Testis (tissue), 2 donors: ENCODE data around the gene LRRC4C.

Source experiments
- POLR2A ChIP-seq: fragments of 450-650 bp; IDR thresholded peaks from one replicate; pipeline ENCODE4 v1.6.1; 2017; ENCODE audit warnings: antibody characterized with exemption, mild to moderate bottlenecking, moderate library complexity
- TF ChIP-seq, protein P1 (sequence below), 3 experiments: fragments of 450-650 bp in 2 of 3; fragments of 200-600 bp in 1 of 3; sonication (generic) in 1 of 3; IDR thresholded peaks; one replicate each; pipeline ENCODE4 v1.5.1; 2016 to 2019; ENCODE audit warnings: antibody characterized with exemption in 3 of 3, mild to moderate bottlenecking in 2 of 3, moderate library complexity in 1 of 3

DNA sequence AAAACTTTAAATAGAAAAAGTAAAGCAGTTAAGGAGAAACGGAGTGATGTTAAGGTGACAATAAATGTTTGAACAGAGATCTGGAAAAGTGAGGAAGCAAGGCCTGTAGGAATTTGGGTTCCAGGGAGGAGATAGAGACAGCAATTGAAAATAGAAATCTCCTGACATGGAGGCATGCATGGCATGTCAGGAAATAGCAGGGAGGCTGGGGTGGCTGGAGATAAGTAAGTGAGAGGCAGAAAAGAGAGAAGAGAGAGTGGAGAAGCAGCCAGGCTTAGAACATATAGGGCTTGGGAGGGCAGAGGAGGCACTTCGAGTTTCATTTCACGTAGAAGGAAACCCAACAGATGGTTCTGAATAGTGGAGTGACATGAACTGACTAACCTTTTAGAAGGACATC lies 185.5 kb downstream of the LRRC4C start:
- TF ChIP-seq, protein P1, sequence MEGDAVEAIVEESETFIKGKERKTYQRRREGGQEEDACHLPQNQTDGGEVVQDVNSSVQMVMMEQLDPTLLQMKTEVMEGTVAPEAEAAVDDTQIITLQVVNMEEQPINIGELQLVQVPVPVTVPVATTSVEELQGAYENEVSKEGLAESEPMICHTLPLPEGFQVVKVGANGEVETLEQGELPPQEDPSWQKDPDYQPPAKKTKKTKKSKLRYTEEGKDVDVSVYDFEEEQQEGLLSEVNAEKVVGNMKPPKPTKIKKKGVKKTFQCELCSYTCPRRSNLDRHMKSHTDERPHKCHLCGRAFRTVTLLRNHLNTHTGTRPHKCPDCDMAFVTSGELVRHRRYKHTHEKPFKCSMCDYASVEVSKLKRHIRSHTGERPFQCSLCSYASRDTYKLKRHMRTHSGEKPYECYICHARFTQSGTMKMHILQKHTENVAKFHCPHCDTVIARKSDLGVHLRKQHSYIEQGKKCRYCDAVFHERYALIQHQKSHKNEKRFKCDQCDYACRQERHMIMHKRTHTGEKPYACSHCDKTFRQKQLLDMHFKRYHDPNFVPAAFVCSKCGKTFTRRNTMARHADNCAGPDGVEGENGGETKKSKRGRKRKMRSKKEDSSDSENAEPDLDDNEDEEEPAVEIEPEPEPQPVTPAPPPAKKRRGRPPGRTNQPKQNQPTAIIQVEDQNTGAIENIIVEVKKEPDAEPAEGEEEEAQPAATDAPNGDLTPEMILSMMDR (IDR thresholded peaks at IDR 0.05) = no peak
- no peak for TF ChIP-seq POLR2A
